GM18519 (cell line): ENCODE data around the gene LRRC10.
"Not testable (repeated sequence)": the region's sequence is repeated elsewhere in the genome, so short reads cannot be mapped to it uniquely, and the experiment has no call there.

Source experiments
- ATAC-seq: cut with Tn5 transposase; IDR thresholded peaks from one replicate; pipeline ENCODE4 v1.9.1; 2021; ENCODE audit warnings: mild to moderate bottlenecking, moderate library complexity; ENCODE audit not compliant: unreplicated experiment, low FRiP score

LRRC10 gene

GRCh38 chr12:69620077-69620476 lies 9.4 kb upstream of the LRRC10 start:
- ATAC-seq, result no peak

- ATAC-seq, result no peak
Observed at GRCh38 chr12:69619050-69619449, 8.3 kb upstream of the LRRC10 start.

- ATAC-seq, result no peak
Observed at GRCh38 chr12:69616025-69616424, 5.3 kb upstream of the LRRC10 start.

GRCh38 chr12:69613351-69613750 lies 2.6 kb upstream of the LRRC10 start:
- ATAC-seq, result no peak

GRCh38 chr12:69610126-69610525 lies 581 bp downstream of the LRRC10 start:
- ATAC-seq, result no peak

- ATAC-seq, result no peak
Observed at GRCh38 chr12:69608114-69608513, 2.6 kb downstream of the LRRC10 start.

GRCh38 chr12:69604275-69604674 lies 6.4 kb downstream of the LRRC10 start:
- ATAC-seq, result not testable (repeated sequence)

- ATAC-seq, result not testable (repeated sequence)
Observed at GRCh38 chr12:69603556-69603955, 7.2 kb downstream of the LRRC10 start.

GRCh38 chr12:69602954-69603353 lies 7.8 kb downstream of the LRRC10 start:
- ATAC-seq, result no peak

GRCh38 chr12:69601962-69602685 lies 8.6 kb downstream of the LRRC10 start:
- ATAC-seq, result no peak

- no peak for ATAC-seq
Observed at GRCh38 chr12:69600804-69601203, 9.9 kb downstream of the LRRC10 start.

- ATAC-seq, result no peak
Observed at GRCh38 chr12:69598174-69598753, 12.4 kb downstream of the LRRC10 start.

GRCh38 chr12:69595689-69596088 lies 15.0 kb downstream of the LRRC10 start:
- ATAC-seq, result no peak

- ATAC-seq, result no peak
Observed at GRCh38 chr12:69589082-69589481, 21.6 kb downstream of the LRRC10 start.

- ATAC-seq, result no peak
Observed at GRCh38 chr12:69588527-69588926, 22.2 kb downstream of the LRRC10 start.

- ATAC-seq, result peak; percentile 93
Observed at GRCh38 chr12:69585189-69586062, 25.3 kb downstream of the LRRC10 start, which contains the start of gene CCT2. Gene CCT2, plus strand, starts transcription at chr12:69585459. Its CDS starts 63 bp downstream, at chr12:69585522.

- ATAC-seq, result no peak
Observed at GRCh38 chr12:69583203-69583602, 27.5 kb downstream of the LRRC10 start.

- no peak for ATAC-seq
Observed at GRCh38 chr12:69580074-69580473, 30.6 kb downstream of the LRRC10 start.

GRCh38 chr12:69579029-69579428 lies 31.7 kb downstream of the LRRC10 start:
- no peak for ATAC-seq

- ATAC-seq, result no peak
Observed at GRCh38 chr12:69578283-69578682, 32.4 kb downstream of the LRRC10 start.

- ATAC-seq, result no peak
Observed at GRCh38 chr12:69575346-69575745, 35.4 kb downstream of the LRRC10 start.
